ENCODE measurements around the gene DOCK4.

Gene DOCK4

GRCh38 chr7:112053737-112054069, 152.5 kb downstream of the DOCK4 start:
- DNase-seq (ENCODE audit: low spot score): no peak

DNA sequence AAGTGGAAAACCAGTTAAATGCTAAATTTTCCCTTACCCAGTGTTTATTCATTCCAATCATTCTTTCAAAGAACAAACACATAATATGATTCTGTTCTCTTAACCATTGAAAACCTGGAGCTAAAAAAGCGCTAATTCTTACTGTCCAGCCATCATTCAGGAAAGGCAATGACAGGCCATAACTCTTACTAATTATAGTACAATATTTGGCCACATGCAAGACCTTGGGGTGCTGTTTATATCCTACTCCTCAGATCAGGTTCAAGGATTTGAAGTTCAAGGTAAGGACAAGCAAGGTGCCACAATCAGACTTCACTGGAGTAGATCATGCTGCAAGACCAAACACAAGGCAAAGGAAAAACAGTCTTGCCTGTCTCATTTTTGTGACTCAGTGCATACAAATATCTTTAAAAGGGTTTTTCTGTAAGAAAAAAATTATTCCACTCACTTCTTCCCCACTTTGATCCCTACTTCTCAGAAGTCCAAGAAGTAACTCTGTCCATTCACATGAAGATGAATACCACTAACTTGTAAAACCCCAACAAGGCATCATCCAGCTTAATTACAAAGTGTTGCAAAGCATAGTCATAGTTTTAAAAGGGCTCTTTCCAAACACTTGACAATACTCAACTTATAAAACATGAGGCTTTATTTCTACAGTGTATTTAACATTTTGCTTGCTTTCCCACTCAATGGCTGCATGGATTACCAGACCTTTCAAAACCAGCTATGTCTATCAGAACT, 153.0 kb downstream of the DOCK4 start:
- no peak for DNase-seq (ENCODE audit: low spot score)

DNA sequence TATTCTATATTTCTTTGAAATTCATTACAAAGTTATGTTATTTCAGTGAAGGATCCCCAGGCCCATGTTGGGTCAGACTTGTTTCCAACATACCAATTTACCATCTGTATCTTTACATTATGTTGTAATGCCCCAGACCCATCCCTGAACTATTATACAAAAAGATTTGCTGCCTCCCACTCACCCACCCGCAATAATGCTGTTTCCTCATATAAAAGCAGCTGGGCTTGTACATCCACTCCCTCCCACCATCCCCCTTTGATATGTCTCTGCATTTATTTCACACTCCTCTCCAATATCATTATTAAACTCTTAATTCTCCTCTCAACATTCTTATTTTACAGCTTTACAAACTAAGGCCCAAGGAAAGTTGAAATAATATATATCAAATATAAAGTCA, 153.7 kb downstream of the DOCK4 start:
- DNase-seq (ENCODE audit: low spot score): no peak

- no peak for DNase-seq (ENCODE audit: low spot score)
Measured at GRCh38 chr7:112050250-112050881, 155.8 kb downstream of the DOCK4 start.

DNA sequence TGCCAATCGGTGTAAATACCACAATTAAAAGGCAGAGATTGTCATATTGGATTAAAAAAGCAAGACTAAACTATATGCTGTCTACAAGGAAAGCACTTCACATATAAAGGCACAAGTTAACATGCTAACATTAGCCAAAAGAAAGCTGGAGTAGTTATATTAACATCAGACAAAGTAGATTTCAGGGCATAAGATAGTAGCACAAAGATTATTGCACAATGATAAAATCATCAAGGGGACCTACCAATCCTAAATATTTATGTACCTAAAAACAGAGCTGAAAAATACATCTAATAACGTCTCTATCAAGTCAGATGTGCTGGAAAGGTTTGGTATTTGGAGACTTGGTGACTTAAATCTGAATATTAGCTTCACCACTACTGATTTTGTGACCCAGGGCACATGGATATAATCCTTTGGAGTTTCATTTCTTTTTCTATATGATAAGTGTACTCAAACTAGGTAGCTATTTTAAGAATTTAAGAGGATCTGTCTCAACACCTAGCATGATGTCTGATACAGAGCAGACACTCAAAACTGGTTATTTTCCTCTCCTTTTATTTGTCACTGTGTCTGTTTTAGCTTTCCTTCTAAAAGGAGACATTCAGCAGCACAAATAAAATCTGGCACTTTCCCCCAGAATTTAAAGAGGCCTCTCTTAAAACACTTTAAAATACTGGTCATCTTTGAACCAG, 156.5 kb downstream of the DOCK4 start:
- DNase-seq (ENCODE audit: low spot score): no peak

DNA sequence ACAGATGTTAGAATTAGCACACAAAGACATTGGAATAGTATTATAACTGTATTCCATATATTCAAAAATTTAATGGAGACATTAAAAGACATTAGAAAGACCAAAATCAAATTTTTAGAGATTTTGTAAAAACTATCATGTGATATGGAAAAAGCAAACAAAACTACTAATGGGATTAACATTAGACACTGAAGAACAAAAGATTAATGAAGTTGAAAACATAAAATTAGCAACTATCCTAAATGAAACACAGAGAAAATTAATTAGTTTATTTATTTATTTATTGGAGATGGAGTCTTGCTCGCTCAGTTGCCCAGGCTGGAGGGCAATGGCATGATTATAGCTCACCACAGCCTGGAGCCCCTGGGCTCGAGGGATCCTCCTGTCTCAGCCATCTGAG, 158.8 kb downstream of the DOCK4 start:
- no peak for DNase-seq (ENCODE audit: low spot score)

- no peak for DNase-seq (ENCODE audit: low spot score)
Measured at GRCh38 chr7:112045222-112045621, 161.0 kb downstream of the DOCK4 start.

- DNase-seq (ENCODE audit: low spot score): no peak
Measured at GRCh38 chr7:112042631-112043030, 163.6 kb downstream of the DOCK4 start.

DNA sequence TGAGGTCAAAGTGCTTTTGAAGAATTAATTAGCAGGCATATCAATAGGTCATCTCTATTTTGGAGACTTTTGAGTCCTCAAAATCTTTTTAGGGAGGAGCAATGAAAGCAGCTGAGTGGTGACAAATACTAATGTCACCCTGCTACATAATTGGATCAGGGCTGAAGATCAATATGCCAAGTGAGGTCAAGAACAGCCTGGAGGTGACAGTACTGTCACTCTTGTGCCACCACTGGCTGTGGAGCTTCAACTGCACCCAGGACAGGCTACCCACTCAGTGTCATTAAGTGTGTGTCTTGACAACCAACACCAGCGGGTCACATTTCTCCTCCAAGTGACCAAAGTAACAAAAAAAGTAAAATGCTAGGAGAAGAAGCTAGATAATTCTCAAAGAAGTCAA, 167.8 kb downstream of the DOCK4 start:
- DNase-seq (ENCODE audit: low spot score): no peak

- DNase-seq (ENCODE audit: low spot score): no peak
Measured at GRCh38 chr7:112036071-112036470, 170.1 kb downstream of the DOCK4 start.

GRCh38 chr7:112031689-112032088, 174.5 kb downstream of the DOCK4 start:
- DNase-seq (ENCODE audit: low spot score): no peak

GRCh38 chr7:112025556-112025955, 180.6 kb downstream of the DOCK4 start:
- no peak for DNase-seq (ENCODE audit: low spot score)

DNA sequence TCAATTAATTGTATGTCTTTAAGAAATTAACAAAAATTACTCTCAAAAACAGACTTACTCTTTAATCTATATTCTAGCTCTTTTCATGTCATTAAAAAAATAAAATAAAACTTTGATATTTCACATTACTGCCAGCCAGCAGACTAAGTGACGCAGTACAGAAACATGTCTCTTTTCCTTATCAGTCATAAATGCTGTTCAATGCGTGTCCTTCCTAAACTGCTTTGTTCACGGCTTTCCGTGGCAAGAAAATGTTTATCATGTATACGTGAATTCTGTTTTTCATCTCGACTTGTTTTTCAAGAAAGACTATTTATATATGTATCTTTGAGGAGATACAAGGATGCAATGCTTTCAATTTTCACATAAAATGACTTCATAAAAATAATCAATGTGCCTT, 182.4 kb downstream of the DOCK4 start:
- no peak for DNase-seq (ENCODE audit: low spot score)

DNA sequence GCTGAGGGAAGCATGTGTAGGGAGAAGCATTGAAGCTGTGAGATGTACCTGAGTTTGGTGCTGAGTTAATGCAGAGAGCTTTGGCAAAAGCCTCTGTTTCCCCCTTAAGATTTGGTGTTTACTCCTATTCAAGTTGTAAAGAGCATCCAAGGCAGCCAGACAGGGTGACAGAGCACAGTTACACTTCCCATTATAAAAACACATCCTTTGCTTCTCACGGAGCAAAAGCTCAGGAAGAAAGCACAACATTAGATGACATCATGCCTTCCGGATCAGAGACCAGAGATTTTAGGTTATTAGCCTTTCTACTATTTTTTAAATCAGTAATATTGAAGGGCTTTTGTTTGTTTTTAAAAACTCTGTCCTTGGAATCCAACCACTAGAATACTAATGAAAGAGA, 182.9 kb downstream of the DOCK4 start:
- DNase-seq (ENCODE audit: low spot score): no peak

DNA sequence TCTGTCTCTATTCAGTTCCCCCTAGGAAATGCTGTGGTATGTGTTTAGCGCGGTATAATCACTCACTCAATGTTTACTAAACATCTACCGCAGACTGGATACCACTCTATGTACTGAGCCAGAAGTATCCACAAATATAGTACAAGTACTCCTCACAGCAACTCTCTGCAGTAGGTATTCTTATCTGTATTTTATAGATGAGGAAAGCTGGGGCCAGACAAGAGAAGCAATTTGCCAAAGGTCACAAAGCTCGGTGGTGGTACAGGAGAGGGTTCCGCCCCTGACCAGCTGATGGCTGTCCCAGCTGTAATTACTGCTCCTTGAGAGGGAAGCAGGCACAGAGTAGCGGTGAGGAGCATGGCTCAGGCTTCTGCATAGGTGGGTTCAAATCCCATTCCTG, 184.1 kb downstream of the DOCK4 start:
- DNase-seq (ENCODE audit: low spot score): no peak

- no peak for DNase-seq (ENCODE audit: low spot score)
Measured at GRCh38 chr7:112021379-112022044, 184.7 kb downstream of the DOCK4 start.

GRCh38 chr7:112020800-112021199, 185.4 kb downstream of the DOCK4 start:
- DNase-seq (ENCODE audit: low spot score): no peak

DNA sequence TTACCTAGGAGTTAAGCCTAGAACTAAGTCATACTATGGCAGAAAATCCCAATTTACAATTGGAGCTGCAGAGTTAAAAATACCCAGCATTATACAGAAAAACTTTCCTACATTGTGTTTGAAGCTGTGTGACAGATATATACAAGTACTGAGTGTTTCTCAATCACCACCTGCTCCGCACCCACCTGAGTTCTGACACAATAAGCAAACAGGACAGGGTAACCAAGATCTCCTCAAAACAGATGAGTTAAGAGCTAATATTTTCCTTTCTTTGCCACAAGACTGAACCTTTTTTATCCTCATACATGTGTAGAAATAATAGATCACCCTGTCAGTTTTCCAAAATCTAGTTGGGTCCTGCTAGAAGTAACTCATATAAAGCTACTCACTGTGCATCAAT, 186.3 kb downstream of the DOCK4 start:
- no peak for DNase-seq (ENCODE audit: low spot score)

GRCh38 chr7:112018305-112019030, 187.7 kb downstream of the DOCK4 start:
- DNase-seq (ENCODE audit: low spot score): no peak

DNA sequence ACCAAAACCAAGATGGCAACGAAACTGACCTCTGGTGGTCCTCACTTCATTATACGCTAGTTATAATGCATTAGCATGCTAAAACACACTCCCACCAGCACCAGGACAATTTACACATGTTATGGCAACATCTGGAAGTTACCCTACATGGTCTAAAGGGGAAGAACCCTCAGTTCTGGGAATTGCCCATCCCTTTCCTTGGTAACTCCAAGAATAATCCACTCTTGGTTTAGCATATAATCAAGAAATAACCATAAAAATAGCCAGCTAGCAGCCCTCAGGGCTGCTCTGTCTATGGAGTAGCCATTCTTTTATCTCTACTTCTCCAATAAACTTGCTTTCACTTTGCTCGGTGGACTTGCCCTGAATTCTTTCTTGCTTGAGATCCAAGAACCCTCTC, 191.1 kb downstream of the DOCK4 start:
- no peak for DNase-seq (ENCODE audit: low spot score)

- DNase-seq (ENCODE audit: low spot score): no peak
Measured at GRCh38 chr7:112014347-112014746, 191.9 kb downstream of the DOCK4 start.

- no peak for DNase-seq (ENCODE audit: low spot score)
Measured at GRCh38 chr7:112013274-112013673, 192.9 kb downstream of the DOCK4 start.
